Measurements from ENCODE around the gene PROM1.
A peak's percentile ranks its signal among the peaks of the same experiment; 100 is the strongest.

Gene PROM1

DNA sequence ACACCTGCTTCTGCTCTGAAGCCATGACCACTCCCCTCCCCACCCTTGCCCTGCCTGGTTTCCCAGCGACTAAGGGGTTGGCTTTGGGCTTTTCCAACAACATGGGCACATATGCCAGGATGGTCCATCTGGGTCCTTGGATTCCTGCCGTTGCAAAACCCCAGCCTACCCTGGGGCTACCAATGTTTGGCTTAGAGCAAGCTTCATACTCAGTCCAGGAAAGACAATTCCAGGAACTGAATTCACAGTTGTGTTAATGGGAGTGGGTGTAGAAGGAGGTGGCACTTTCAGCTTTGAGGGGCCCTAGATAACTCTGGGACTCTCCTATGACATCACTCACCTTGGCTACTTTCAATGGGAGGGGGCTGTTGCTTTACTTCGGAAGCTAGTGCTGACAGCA, 154.3 kb downstream of the PROM1 start:
- H4K12ac ChIP-seq (ENCODE audit: low read depth, low read length), result no peak overlapping the region
- H2BK5ac ChIP-seq (ENCODE audit: low read depth, low read length, poor library complexity), result no peak overlapping the region
- H4K91ac ChIP-seq (ENCODE audit: low read depth, low read length), result no peak overlapping the region
- H3K18ac ChIP-seq (ENCODE audit: low read length), result no peak overlapping the region
- H3K4me1 ChIP-seq (ENCODE audit: control insufficient read depth in 1 of 2, insufficient read depth in 2 of 2, low read length in 2 of 2), result peaks cover 4 to 6% of the 10 kb centered on the region in 2 experiments
- no peaks in the 10 kb centered on the region for H3K36me3 ChIP-seq (ENCODE audit: control insufficient read depth in 1 of 2, insufficient read depth in 2 of 2, low read length in 2 of 2)
- H3K27ac ChIP-seq (ENCODE audit: low read depth, low read length), result no peak overlapping the region
- no peak overlapping the region for H3K4ac ChIP-seq (ENCODE audit: low read depth, low read length)
- no peak overlapping the region for H3K4me2 ChIP-seq (ENCODE audit: low read length)
- H3K14ac ChIP-seq (ENCODE audit: low read length), result no peak overlapping the region
- H2AFZ ChIP-seq (ENCODE audit: insufficient read depth, low read length, poor library complexity), result no peak overlapping the region
- peaks cover 2% of the 10 kb centered on the region for H3K9me3 ChIP-seq (ENCODE audit: insufficient read depth, low read depth, low read length)
- no peaks in the 10 kb centered on the region for H3K27me3 ChIP-seq (ENCODE audit: insufficient read depth, low read length)
- no CpG with 5 or more reads among the region's 3 CpGs for WGBS (ENCODE audit: extremely low coverage, insufficient coverage, insufficient read length)
- no peaks in the 10 kb centered on the region for H3K79me1 ChIP-seq (ENCODE audit: low read length)
- no peak overlapping the region for H3K23ac ChIP-seq (ENCODE audit: low read length)
- no peak overlapping the region for H4K8ac ChIP-seq (ENCODE audit: low read depth, low read length)
- no peak overlapping the region for H2BK120ac ChIP-seq (ENCODE audit: insufficient read depth, low read length, poor library complexity)
- no peak overlapping the region for H3K4me3 ChIP-seq (ENCODE audit: low read depth, low read length)
- no peak overlapping the region for H2BK12ac ChIP-seq (ENCODE audit: low read length)
- peak; percentile 40 to 80 for DNase-seq
- no peak overlapping the region for H3K9ac ChIP-seq (ENCODE audit: low read length)
- no peaks in the 10 kb centered on the region for H3K79me2 ChIP-seq (ENCODE audit: control insufficient read depth, insufficient read depth, low read length, poor library complexity)
- no peak overlapping the region for H2AK5ac ChIP-seq (ENCODE audit: low read length)

DNA sequence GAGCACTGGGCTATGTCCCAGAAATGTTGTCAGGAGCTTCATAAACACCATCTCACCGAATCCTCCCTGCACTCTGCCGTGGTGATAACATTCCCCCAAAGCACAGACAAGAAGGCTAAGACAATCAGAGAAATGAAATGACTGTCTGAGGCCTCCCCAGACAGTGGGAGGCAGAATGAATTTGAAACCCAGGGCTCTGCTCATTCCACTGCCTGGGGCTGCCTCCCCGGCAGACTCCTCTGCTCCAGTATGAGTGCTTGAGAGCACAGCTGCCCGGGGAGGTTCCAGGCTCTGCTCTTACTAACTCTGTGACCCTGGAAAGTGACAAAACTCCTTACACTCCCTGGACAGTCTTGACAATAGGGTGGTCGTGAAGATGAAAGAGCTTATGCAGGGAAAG, 154.9 kb downstream of the PROM1 start:
- H3K23ac ChIP-seq (ENCODE audit: low read length), result no peak overlapping the region
- no peak overlapping the region for H2AFZ ChIP-seq (ENCODE audit: insufficient read depth, low read length, poor library complexity)
- H3K79me2 ChIP-seq (ENCODE audit: control insufficient read depth, insufficient read depth, low read length, poor library complexity), result no peaks in the 10 kb centered on the region
- H2BK12ac ChIP-seq (ENCODE audit: low read length), result no peak overlapping the region
- H3K18ac ChIP-seq (ENCODE audit: low read length), result no peak overlapping the region
- H4K91ac ChIP-seq (ENCODE audit: low read depth, low read length), result no peak overlapping the region
- no peaks in the 10 kb centered on the region for H3K79me1 ChIP-seq (ENCODE audit: low read length)
- H3K27ac ChIP-seq (ENCODE audit: low read depth, low read length), result no peak overlapping the region
- no CpG with 5 or more reads among the region's 5 CpGs for WGBS (ENCODE audit: extremely low coverage, insufficient coverage, insufficient read length)
- H2BK120ac ChIP-seq (ENCODE audit: insufficient read depth, low read length, poor library complexity), result no peak overlapping the region
- no peak overlapping the region for H4K8ac ChIP-seq (ENCODE audit: low read depth, low read length)
- H2AK5ac ChIP-seq (ENCODE audit: low read length), result no peak overlapping the region
- H3K9ac ChIP-seq (ENCODE audit: low read length), result no peak overlapping the region
- H2BK5ac ChIP-seq (ENCODE audit: low read depth, low read length, poor library complexity), result no peak overlapping the region
- H3K4me2 ChIP-seq (ENCODE audit: low read length), result no peak overlapping the region
- peaks cover 2% of the 10 kb centered on the region for H3K9me3 ChIP-seq (ENCODE audit: insufficient read depth, low read depth, low read length)
- H3K36me3 ChIP-seq (ENCODE audit: control insufficient read depth in 1 of 2, insufficient read depth in 2 of 2, low read length in 2 of 2), result no peaks in the 10 kb centered on the region
- no peaks in the 10 kb centered on the region for H3K27me3 ChIP-seq (ENCODE audit: insufficient read depth, low read length)
- no peak overlapping the region for H3K4me3 ChIP-seq (ENCODE audit: low read depth, low read length)
- no peak overlapping the region for H4K12ac ChIP-seq (ENCODE audit: low read depth, low read length)
- H3K14ac ChIP-seq (ENCODE audit: low read length), result no peak overlapping the region
- no peak overlapping the region for H3K4ac ChIP-seq (ENCODE audit: low read depth, low read length)
- DNase-seq, result peak; percentile 41 to 57
- H3K4me1 ChIP-seq (ENCODE audit: control insufficient read depth in 1 of 2, insufficient read depth in 2 of 2, low read length in 2 of 2), result peaks cover 4 to 6% of the 10 kb centered on the region in 2 experiments

DNA sequence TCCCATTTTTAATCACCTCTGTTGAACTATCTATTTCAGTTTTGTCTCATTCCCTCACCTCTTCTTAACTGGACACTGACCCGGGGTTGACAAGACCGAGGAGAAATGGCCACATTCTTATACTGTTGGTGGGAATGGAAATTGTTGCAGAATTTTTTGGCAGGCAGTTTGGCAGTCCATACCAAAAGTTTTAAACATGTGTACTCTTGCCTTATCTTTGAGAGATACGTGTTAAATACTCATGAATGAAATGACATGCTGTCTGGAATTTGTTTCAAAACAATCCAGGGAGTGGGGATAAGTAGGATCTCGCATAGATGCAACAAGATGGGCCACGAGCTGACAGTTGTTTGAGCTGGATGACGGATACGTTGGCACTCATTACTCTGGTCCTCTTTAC, 157.3 kb downstream of the PROM1 start:
- peak; percentile 67 to 96 for DNase-seq

DNA sequence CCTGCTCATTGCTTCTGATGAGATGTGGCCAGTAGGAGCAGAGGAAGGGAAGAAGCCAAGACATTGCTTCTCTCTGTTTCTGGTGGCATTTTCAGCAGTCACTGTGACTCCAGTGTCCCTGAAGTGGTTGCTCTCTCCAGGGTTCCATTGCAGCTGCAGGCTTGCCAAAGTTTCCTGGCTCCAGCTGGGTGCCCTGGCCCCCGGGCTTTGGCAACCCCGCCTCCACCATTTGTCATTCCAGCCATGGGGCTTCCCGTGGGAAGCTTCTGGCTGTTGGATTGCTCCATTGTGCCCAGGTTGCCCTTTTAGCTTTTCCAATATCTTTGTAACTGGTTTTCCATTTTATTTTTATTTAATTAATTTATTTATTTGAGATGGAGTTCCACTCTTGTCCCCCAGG, 158.0 kb downstream of the PROM1 start:
- no peak overlapping the region for H3K27ac ChIP-seq (ENCODE audit: low read depth, low read length)
- no peak overlapping the region for H2BK120ac ChIP-seq (ENCODE audit: insufficient read depth, low read length, poor library complexity)
- no peak overlapping the region for H3K9ac ChIP-seq (ENCODE audit: low read length)
- no peaks in the 10 kb centered on the region for H3K27me3 ChIP-seq (ENCODE audit: insufficient read depth, low read length)
- H2AK5ac ChIP-seq (ENCODE audit: low read length), result no peak overlapping the region
- no peak overlapping the region for H2BK5ac ChIP-seq (ENCODE audit: low read depth, low read length, poor library complexity)
- H4K8ac ChIP-seq (ENCODE audit: low read depth, low read length), result no peak overlapping the region
- H3K14ac ChIP-seq (ENCODE audit: low read length), result no peak overlapping the region
- no peak overlapping the region for H4K91ac ChIP-seq (ENCODE audit: low read depth, low read length)
- DNase-seq, result no peak
- peaks cover 4 to 6% of the 10 kb centered on the region in 2 experiments for H3K4me1 ChIP-seq (ENCODE audit: control insufficient read depth in 1 of 2, insufficient read depth in 2 of 2, low read length in 2 of 2)
- H3K79me1 ChIP-seq (ENCODE audit: low read length), result no peaks in the 10 kb centered on the region
- no peak overlapping the region for H3K18ac ChIP-seq (ENCODE audit: low read length)
- H3K79me2 ChIP-seq (ENCODE audit: control insufficient read depth, insufficient read depth, low read length, poor library complexity), result no peaks in the 10 kb centered on the region
- peaks cover 2% of the 10 kb centered on the region for H3K9me3 ChIP-seq (ENCODE audit: insufficient read depth, low read depth, low read length)
- no peak overlapping the region for H3K23ac ChIP-seq (ENCODE audit: low read length)
- no peak overlapping the region for H2AFZ ChIP-seq (ENCODE audit: insufficient read depth, low read length, poor library complexity)
- no peak overlapping the region for H4K12ac ChIP-seq (ENCODE audit: low read depth, low read length)
- no peak overlapping the region for H3K4ac ChIP-seq (ENCODE audit: low read depth, low read length)
- WGBS (ENCODE audit: extremely low coverage, insufficient coverage, insufficient read length), result no CpG with 5 or more reads among the region's 3 CpGs
- no peak overlapping the region for H3K4me3 ChIP-seq (ENCODE audit: low read depth, low read length)
- H2BK12ac ChIP-seq (ENCODE audit: low read length), result no peak overlapping the region
- no peaks in the 10 kb centered on the region for H3K36me3 ChIP-seq (ENCODE audit: control insufficient read depth in 1 of 2, insufficient read depth in 2 of 2, low read length in 2 of 2)
- no peak overlapping the region for H3K4me2 ChIP-seq (ENCODE audit: low read length)

More for the DNA sequence above, 157.3 kb downstream of the PROM1 start:
- Histone ChIP-seq H3K9me3 (ENCODE audit: insufficient read depth, low read depth, low read length) (peaks cover 2% of the 10 kb centered on the region), H3K79me1 (ENCODE audit: low read length) (no peaks in the 10 kb centered on the region), H2BK12ac (ENCODE audit: low read length) (no peak overlapping the region), H2BK120ac (ENCODE audit: insufficient read depth, low read length, poor library complexity) (no peak overlapping the region), H2BK5ac (ENCODE audit: low read depth, low read length, poor library complexity) (no peak overlapping the region), H3K23ac (ENCODE audit: low read length) (no peak overlapping the region), H3K4me3 (ENCODE audit: low read depth, low read length) (no peak overlapping the region), H3K14ac (ENCODE audit: low read length) (no peak overlapping the region), H3K27ac (ENCODE audit: low read depth, low read length) (no peak overlapping the region), H4K12ac (ENCODE audit: low read depth, low read length) (no peak overlapping the region), H3K4me1 (ENCODE audit: control insufficient read depth in 1 of 2, insufficient read depth in 2 of 2, low read length in 2 of 2) (peaks cover 4 to 6% of the 10 kb centered on the region in 2 experiments), H3K4ac (ENCODE audit: low read depth, low read length) (no peak overlapping the region), H3K36me3 (ENCODE audit: control insufficient read depth in 1 of 2, insufficient read depth in 2 of 2, low read length in 2 of 2) (no peaks in the 10 kb centered on the region), H3K4me2 (ENCODE audit: low read length) (no peak overlapping the region), H4K8ac (ENCODE audit: low read depth, low read length) (no peak overlapping the region), H3K27me3 (ENCODE audit: insufficient read depth, low read length) (no peaks in the 10 kb centered on the region), H2AFZ (ENCODE audit: insufficient read depth, low read length, poor library complexity) (no peak overlapping the region), H3K79me2 (ENCODE audit: control insufficient read depth, insufficient read depth, low read length, poor library complexity) (no peaks in the 10 kb centered on the region), H3K9ac (ENCODE audit: low read length) (no peak overlapping the region), H2AK5ac (ENCODE audit: low read length) (no peak overlapping the region), H3K18ac (ENCODE audit: low read length) (no peak overlapping the region), H4K91ac (ENCODE audit: low read depth, low read length) (no peak overlapping the region)
- WGBS (ENCODE audit: extremely low coverage, insufficient coverage, insufficient read length), result no CpG with 5 or more reads among the region's 7 CpGs

All from trophoblast cell (in vitro differentiated cells and primary cell).